GM23338 (cell line): ENCODE data around the gene GLCCI1. TPM values are rescaled to one million over a fixed set of nuclear protein-coding genes. Genes with fewer than 3 reads are reported as not detected.

Experiments
- ATAC-seq: fragments of 200-7000 bp; cut with Tn5 transposase; 3 replicates; pipeline ENCODE4 v1.9.1; 2020
- DNase-seq: peaks from one replicate; pipeline ENCODE4 v3.0.0-alpha.2; 2015; ENCODE audit warnings: low spot score
- H2AFZ ChIP-seq: fragments of 200-600 bp; sonication (generic); 2 replicates; pipeline ENCODE4 v1.8.0; 2016; ENCODE audit warnings: antibody characterized with exemption, mild to moderate bottlenecking, moderate library complexity
- H3F3A ChIP-seq: fragments of 200-600 bp; sonication (generic); replicated peaks from 2 replicates; pipeline ENCODE4 v1.8.0; 2017; ENCODE audit warnings: antibody characterized with exemption, mixed run types, low read depth
- H3K27ac ChIP-seq: fragments of 200-600 bp; sonication (generic); 2 replicates; pipeline ENCODE4 v1.6.1; 2016; ENCODE audit warnings: low read depth
- H3K27me3 ChIP-seq: fragments of 200-600 bp; sonication (generic); 2 replicates; pipeline ENCODE4 v1.8.0; 2016; ENCODE audit warnings: mild to moderate bottlenecking, mixed run types, moderate library complexity; ENCODE audit not compliant: insufficient read depth
- H3K36me3 ChIP-seq: fragments of 200-600 bp; sonication (generic); 2 replicates; pipeline ENCODE4 v1.8.0; 2016; ENCODE audit warnings: mild to moderate bottlenecking; ENCODE audit not compliant: insufficient read depth
- H3K4me1 ChIP-seq: fragments of 200-600 bp; sonication (generic); 2 replicates; pipeline ENCODE4 v1.8.0; 2016; ENCODE audit warnings: mild to moderate bottlenecking, moderate library complexity; ENCODE audit not compliant: insufficient read depth
- H3K4me2 ChIP-seq: fragments of 200-600 bp; sonication (generic); 2 replicates; pipeline ENCODE4 v1.7.1; 2017; ENCODE audit warnings: mixed run types
- H3K4me3 ChIP-seq: fragments of 200-600 bp; sonication (generic); 2 replicates; pipeline ENCODE4 v1.6.1; 2016; ENCODE audit warnings: mixed run types
- H3K79me2 ChIP-seq: fragments of 200-600 bp; sonication (generic); replicated peaks from 2 replicates; pipeline ENCODE4 v1.8.0; 2017; ENCODE audit warnings: mild to moderate bottlenecking; ENCODE audit not compliant: insufficient read depth
- H3K9me2 ChIP-seq: fragments of 200-600 bp; sonication (generic); 2 replicates; pipeline ENCODE4 v1.8.0; 2017; ENCODE audit not compliant: insufficient read depth
- H4K20me1 ChIP-seq: fragments of 200-600 bp; sonication (generic); replicated peaks from 2 replicates; pipeline ENCODE4 v1.8.0; 2017; ENCODE audit warnings: mild to moderate bottlenecking; ENCODE audit not compliant: insufficient read depth
- H3K27ac Mint-ChIP-seq: 2 replicates; pipeline ENCODE4 v1.8.0; 2020; ENCODE audit warnings: inconsistent platforms, mild to moderate bottlenecking, moderate library complexity, mixed read lengths
- H3K27me3 Mint-ChIP-seq: 3 replicates; pipeline ENCODE4 v1.8.0; 2022; ENCODE audit warnings: low read depth, mild to moderate bottlenecking, moderate library complexity, mixed read lengths, inconsistent platforms; ENCODE audit not compliant: insufficient read depth, poor library complexity
- H3K36me3 Mint-ChIP-seq: 3 replicates; pipeline ENCODE4 v1.8.0; 2021; ENCODE audit warnings: low read depth, mild to moderate bottlenecking, inconsistent platforms, moderate library complexity, mixed read lengths
- H3K4me1 Mint-ChIP-seq: 3 replicates; pipeline ENCODE4 v1.8.0; 2020; ENCODE audit warnings: mild to moderate bottlenecking, inconsistent platforms, mixed read lengths
- H3K4me3 Mint-ChIP-seq: 3 replicates; pipeline ENCODE4 v1.8.0; 2021; ENCODE audit warnings: moderate library complexity, mild to moderate bottlenecking, inconsistent platforms, mixed read lengths
- H3K9me3 Mint-ChIP-seq: 3 replicates; pipeline ENCODE4 v1.8.0; 2020; ENCODE audit warnings: moderate library complexity, mild to moderate bottlenecking, inconsistent platforms, mixed read lengths
- CREB1 ChIP-seq: fragments of 250-450 bp; sonication (Bioruptor Pico); IDR thresholded peaks from 2 replicates; pipeline ENCODE4 v1.5.0; 2020; ENCODE audit warnings: low read depth, mild to moderate bottlenecking, moderate library complexity
- EZH2 ChIP-seq: fragments of 200-600 bp; sonication (generic); IDR thresholded peaks from one replicate; pipeline ENCODE4 v1.8.0; 2017; ENCODE audit warnings: antibody characterized with exemption, mild to moderate bottlenecking, low read depth; ENCODE audit not compliant: unreplicated experiment
- EZH2phosphoT487 ChIP-seq: fragments of 200-600 bp; sonication (generic); IDR thresholded peaks from one replicate; pipeline ENCODE4 v1.8.1; 2018; ENCODE audit warnings: antibody characterized with exemption; ENCODE audit not compliant: unreplicated experiment
- JUNB ChIP-seq: IDR thresholded peaks from one replicate; pipeline ENCODE4 v1.6.1; 2016; ENCODE audit warnings: antibody characterized with exemption; ENCODE audit not compliant: unreplicated experiment
- NANOG ChIP-seq: IDR thresholded peaks from 2 replicates; pipeline ENCODE4 v1.6.1; 2016; ENCODE audit warnings: antibody characterized with exemption, borderline replicate concordance
- POLR2AphosphoS5 ChIP-seq: IDR thresholded peaks from 2 replicates; pipeline ENCODE4 v1.6.1; 2016; ENCODE audit warnings: antibody characterized with exemption, low read depth
- STAT1 ChIP-seq: IDR thresholded peaks from one replicate; pipeline ENCODE4 v1.6.1; 2016; ENCODE audit warnings: antibody characterized with exemption; ENCODE audit not compliant: unreplicated experiment
- ZNF114 ChIP-seq: fragments of 250-450 bp; sonication (Bioruptor Pico); IDR thresholded peaks from 2 replicates; pipeline ENCODE4 v1.5.0; 2020; ENCODE audit warnings: mild to moderate bottlenecking, moderate library complexity
- ZNF331 ChIP-seq: fragments of 250-450 bp; sonication (Bioruptor Pico); IDR thresholded peaks from 2 replicates; pipeline ENCODE4 v1.5.0; 2020; ENCODE audit warnings: low read depth, mild to moderate bottlenecking, moderate library complexity
- polyA plus RNA-seq: library from polyadenylated mRNA; unstranded; fragments of >200 nt; fragmentation: Nextera tagmentation; extraction: Ambion mirVana; gene quantifications from 2 replicates; pipeline ENCODE4 v1.2.1, GENCODE V29; 2016
- total RNA-seq: library from RNA; depleted of rRNA; stranded (reverse); fragments of >200 nt; shearing (Covaris generic); gene quantifications from 2 replicates; pipeline ENCODE4 v1.2.3, GENCODE V29; 2014
- TF ChIP-seq, protein P1 (sequence below): IDR thresholded peaks from one replicate; pipeline ENCODE4 v1.6.1; 2018; ENCODE audit warnings: antibody characterized with exemption; ENCODE audit not compliant: unreplicated experiment
- TF ChIP-seq, protein P2 (sequence below), 2 experiments: fragments of 200-600 bp in 1 of 2; sonication (generic) in 1 of 2; conservative IDR thresholded peaks; 2 replicates each; pipeline versions ENCODE4 v1.5.1 to v1.6.1; 2016 to 2017; ENCODE audit warnings: antibody characterized with exemption in 2 of 2, low read depth in 2 of 2, mild to moderate bottlenecking in 2 of 2, moderate library complexity in 1 of 2
- TF ChIP-seq, protein P3 (sequence below): IDR thresholded peaks from 2 replicates; pipeline ENCODE4 v1.6.1; 2016; ENCODE audit warnings: antibody characterized with exemption
- TF ChIP-seq, protein P4 (sequence below): fragments of 250-450 bp; sonication (Bioruptor Pico); IDR thresholded peaks from 2 replicates; pipeline ENCODE4 v1.5.0; 2020; ENCODE audit warnings: mild to moderate bottlenecking, moderate library complexity

Gene GLCCI1
- total and polyA plus RNA-seq, 2 experiments from 2014 or later = 15.0 to 15.7 TPM

DNA sequence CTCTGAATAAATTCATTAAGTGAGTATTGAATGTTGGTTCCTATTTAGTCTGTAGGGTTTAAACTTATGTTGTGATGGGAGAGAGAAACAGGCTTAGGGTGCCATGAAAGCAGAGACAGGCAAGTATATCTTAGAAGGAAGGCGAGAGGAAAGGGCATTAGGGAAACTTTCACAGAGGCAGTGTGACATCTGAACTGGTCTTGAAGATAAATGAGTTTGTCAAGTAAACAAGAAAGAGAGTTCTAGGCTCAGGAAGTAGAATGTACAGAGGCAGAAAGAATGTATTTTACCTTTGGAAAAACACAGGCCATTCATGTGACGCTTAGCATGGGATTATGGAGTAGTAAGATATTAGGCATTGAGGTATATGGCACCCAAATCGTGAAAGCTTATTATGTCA lies 34.5 kb downstream of the GLCCI1 start:
- H3K27me3 Mint-ChIP-seq = no peaks in the 10 kb centered on the region
- H3K4me2 ChIP-seq = no peak overlapping the region
- H3K27me3 ChIP-seq = no peaks in the 10 kb centered on the region
- H3F3A ChIP-seq = no peaks in the 10 kb centered on the region
- H4K20me1 ChIP-seq = no peaks in the 10 kb centered on the region
- ATAC-seq (no peak), DNase-seq (no peak)
- no peaks in the 10 kb centered on the region for H3K36me3 ChIP-seq
- no peaks in the 10 kb centered on the region for H3K4me1 ChIP-seq
- no peak for TF ChIP-seq STAT1
- TF ChIP-seq CREB1 (CRISPR knock-in tag) = no peak
- TF ChIP-seq EZH2phosphoT487 = no peak
- TF ChIP-seq, protein P1, sequence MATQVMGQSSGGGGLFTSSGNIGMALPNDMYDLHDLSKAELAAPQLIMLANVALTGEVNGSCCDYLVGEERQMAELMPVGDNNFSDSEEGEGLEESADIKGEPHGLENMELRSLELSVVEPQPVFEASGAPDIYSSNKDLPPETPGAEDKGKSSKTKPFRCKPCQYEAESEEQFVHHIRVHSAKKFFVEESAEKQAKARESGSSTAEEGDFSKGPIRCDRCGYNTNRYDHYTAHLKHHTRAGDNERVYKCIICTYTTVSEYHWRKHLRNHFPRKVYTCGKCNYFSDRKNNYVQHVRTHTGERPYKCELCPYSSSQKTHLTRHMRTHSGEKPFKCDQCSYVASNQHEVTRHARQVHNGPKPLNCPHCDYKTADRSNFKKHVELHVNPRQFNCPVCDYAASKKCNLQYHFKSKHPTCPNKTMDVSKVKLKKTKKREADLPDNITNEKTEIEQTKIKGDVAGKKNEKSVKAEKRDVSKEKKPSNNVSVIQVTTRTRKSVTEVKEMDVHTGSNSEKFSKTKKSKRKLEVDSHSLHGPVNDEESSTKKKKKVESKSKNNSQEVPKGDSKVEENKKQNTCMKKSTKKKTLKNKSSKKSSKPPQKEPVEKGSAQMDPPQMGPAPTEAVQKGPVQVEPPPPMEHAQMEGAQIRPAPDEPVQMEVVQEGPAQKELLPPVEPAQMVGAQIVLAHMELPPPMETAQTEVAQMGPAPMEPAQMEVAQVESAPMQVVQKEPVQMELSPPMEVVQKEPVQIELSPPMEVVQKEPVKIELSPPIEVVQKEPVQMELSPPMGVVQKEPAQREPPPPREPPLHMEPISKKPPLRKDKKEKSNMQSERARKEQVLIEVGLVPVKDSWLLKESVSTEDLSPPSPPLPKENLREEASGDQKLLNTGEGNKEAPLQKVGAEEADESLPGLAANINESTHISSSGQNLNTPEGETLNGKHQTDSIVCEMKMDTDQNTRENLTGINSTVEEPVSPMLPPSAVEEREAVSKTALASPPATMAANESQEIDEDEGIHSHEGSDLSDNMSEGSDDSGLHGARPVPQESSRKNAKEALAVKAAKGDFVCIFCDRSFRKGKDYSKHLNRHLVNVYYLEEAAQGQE = no peak
- no peak for TF ChIP-seq POLR2AphosphoS5
- TF ChIP-seq, protein P2, sequence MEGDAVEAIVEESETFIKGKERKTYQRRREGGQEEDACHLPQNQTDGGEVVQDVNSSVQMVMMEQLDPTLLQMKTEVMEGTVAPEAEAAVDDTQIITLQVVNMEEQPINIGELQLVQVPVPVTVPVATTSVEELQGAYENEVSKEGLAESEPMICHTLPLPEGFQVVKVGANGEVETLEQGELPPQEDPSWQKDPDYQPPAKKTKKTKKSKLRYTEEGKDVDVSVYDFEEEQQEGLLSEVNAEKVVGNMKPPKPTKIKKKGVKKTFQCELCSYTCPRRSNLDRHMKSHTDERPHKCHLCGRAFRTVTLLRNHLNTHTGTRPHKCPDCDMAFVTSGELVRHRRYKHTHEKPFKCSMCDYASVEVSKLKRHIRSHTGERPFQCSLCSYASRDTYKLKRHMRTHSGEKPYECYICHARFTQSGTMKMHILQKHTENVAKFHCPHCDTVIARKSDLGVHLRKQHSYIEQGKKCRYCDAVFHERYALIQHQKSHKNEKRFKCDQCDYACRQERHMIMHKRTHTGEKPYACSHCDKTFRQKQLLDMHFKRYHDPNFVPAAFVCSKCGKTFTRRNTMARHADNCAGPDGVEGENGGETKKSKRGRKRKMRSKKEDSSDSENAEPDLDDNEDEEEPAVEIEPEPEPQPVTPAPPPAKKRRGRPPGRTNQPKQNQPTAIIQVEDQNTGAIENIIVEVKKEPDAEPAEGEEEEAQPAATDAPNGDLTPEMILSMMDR (conservative IDR thresholded peaks at IDR 0.05; ENCODE audit: low read depth in 2 of 2) = no peak
- TF ChIP-seq ZNF114 = no peak
- TF ChIP-seq, protein P3, sequence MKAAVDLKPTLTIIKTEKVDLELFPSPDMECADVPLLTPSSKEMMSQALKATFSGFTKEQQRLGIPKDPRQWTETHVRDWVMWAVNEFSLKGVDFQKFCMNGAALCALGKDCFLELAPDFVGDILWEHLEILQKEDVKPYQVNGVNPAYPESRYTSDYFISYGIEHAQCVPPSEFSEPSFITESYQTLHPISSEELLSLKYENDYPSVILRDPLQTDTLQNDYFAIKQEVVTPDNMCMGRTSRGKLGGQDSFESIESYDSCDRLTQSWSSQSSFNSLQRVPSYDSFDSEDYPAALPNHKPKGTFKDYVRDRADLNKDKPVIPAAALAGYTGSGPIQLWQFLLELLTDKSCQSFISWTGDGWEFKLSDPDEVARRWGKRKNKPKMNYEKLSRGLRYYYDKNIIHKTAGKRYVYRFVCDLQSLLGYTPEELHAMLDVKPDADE = no peak
- TF ChIP-seq, protein P4, sequence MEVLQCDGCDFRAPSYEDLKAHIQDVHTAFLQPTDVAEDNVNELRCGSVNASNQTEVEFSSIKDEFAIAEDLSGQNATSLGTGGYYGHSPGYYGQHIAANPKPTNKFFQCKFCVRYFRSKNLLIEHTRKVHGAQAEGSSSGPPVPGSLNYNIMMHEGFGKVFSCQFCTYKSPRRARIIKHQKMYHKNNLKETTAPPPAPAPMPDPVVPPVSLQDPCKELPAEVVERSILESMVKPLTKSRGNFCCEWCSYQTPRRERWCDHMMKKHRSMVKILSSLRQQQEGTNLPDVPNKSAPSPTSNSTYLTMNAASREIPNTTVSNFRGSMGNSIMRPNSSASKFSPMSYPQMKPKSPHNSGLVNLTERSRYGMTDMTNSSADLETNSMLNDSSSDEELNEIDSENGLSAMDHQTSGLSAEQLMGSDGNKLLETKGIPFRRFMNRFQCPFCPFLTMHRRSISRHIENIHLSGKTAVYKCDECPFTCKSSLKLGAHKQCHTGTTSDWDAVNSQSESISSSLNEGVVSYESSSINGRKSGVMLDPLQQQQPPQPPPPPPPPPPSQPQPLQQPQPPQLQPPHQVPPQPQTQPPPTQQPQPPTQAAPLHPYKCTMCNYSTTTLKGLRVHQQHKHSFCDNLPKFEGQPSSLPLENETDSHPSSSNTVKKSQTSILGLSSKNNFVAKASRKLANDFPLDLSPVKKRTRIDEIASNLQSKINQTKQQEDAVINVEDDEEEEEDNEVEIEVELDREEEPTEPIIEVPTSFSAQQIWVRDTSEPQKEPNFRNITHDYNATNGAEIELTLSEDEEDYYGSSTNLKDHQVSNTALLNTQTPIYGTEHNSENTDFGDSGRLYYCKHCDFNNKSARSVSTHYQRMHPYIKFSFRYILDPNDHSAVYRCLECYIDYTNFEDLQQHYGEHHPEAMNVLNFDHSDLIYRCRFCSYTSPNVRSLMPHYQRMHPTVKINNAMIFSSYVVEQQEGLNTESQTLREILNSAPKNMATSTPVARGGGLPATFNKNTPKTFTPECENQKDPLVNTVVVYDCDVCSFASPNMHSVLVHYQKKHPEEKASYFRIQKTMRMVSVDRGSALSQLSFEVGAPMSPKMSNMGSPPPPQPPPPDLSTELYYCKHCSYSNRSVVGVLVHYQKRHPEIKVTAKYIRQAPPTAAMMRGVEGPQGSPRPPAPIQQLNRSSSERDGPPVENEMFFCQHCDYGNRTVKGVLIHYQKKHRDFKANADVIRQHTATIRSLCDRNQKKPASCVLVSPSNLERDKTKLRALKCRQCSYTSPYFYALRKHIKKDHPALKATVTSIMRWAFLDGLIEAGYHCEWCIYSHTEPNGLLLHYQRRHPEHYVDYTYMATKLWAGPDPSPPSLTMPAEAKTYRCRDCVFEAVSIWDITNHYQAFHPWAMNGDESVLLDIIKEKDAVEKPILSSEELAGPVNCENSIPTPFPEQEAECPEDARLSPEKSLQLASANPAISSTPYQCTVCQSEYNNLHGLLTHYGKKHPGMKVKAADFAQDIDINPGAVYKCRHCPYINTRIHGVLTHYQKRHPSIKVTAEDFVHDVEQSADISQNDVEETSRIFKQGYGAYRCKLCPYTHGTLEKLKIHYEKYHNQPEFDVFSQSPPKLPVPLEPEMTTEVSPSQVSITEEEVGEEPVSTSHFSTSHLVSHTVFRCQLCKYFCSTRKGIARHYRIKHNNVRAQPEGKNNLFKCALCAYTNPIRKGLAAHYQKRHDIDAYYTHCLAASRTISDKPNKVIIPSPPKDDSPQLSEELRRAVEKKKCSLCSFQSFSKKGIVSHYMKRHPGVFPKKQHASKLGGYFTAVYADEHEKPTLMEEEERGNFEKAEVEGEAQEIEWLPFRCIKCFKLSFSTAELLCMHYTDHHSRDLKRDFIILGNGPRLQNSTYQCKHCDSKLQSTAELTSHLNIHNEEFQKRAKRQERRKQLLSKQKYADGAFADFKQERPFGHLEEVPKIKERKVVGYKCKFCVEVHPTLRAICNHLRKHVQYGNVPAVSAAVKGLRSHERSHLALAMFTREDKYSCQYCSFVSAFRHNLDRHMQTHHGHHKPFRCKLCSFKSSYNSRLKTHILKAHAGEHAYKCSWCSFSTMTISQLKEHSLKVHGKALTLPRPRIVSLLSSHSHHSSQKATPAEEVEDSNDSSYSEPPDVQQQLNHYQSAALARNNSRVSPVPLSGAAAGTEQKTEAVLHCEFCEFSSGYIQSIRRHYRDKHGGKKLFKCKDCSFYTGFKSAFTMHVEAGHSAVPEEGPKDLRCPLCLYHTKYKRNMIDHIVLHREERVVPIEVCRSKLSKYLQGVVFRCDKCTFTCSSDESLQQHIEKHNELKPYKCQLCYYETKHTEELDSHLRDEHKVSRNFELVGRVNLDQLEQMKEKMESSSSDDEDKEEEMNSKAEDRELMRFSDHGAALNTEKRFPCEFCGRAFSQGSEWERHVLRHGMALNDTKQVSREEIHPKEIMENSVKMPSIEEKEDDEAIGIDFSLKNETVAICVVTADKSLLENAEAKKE (CRISPR knock-in tag) = no peak
- no peak for TF ChIP-seq ZNF331 (CRISPR knock-in tag)
- TF ChIP-seq NANOG = no peak
- no peak for TF ChIP-seq EZH2
- TF ChIP-seq JUNB = no peak
- no peak overlapping the region for H3K27ac ChIP-seq
- no peaks in the 10 kb centered on the region for H3K9me2 ChIP-seq
- no peaks in the 10 kb centered on the region for H3K4me1 Mint-ChIP-seq
- peaks cover 34% of the 10 kb centered on the region for H3K36me3 Mint-ChIP-seq
- H3K79me2 ChIP-seq = peaks cover 52% of the 10 kb centered on the region
- H3K9me3 Mint-ChIP-seq = no peaks in the 10 kb centered on the region
- no peak overlapping the region for H3K4me3 Mint-ChIP-seq
- H2AFZ ChIP-seq = no peak overlapping the region
- H3K4me3 ChIP-seq = no peak overlapping the region
- H3K27ac Mint-ChIP-seq = no peak overlapping the region
